ENCODE results near the gene IL12B.
A peak's percentile ranks its signal among the peaks of the same experiment; 100 is the strongest.

Gene IL12B

GRCh38 chr5:159318448-159318847, 11.8 kb downstream of the IL12B start:
- TF ChIP-seq CTCF (IDR thresholded peaks at IDR 0.05; ENCODE audit: low read depth, low read length, missing control alignments) = no peak
- DNase-seq (ENCODE audit: extremely low read depth, low read depth) = no peak
- H3K4me3 ChIP-seq (replicated peaks; ENCODE audit: low read depth, low read length) = no peak overlapping the region

DNA sequence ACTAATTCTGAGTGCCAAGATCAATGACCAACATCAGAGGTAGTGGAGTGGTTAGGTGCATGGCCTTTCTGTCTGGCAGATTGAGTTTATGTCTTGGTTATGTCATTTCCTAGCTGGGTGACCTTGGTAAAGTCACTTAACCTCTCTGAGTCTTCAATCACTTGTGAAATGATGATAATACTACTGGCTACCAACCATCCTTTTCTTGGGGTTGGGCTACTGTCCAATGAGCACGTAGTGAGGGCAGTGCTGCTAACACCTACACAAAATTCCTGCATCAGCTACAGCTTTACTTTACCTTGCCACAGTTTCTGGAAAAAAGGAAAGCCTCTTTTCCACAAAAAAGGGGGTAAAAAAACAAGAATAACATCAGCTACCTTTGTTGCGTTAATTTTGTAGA, 12.4 kb downstream of the IL12B start:
- DNase-seq (ENCODE audit: extremely low read depth, low read depth) = no peak
- no peak for TF ChIP-seq CTCF (IDR thresholded peaks at IDR 0.05; ENCODE audit: low read depth, low read length, missing control alignments)
- H3K4me3 ChIP-seq (replicated peaks; ENCODE audit: low read depth, low read length) = no peak overlapping the region

GRCh38 chr5:159316519-159317383, 13.5 kb downstream of the IL12B start:
- no peak overlapping the region for H3K4me3 ChIP-seq (replicated peaks; ENCODE audit: low read depth, low read length)
- TF ChIP-seq CTCF (IDR thresholded peaks at IDR 0.05; ENCODE audit: low read depth, low read length, missing control alignments) = peak; percentile 74
- DNase-seq (ENCODE audit: extremely low read depth, low read depth) = peak; percentile 22

DNA sequence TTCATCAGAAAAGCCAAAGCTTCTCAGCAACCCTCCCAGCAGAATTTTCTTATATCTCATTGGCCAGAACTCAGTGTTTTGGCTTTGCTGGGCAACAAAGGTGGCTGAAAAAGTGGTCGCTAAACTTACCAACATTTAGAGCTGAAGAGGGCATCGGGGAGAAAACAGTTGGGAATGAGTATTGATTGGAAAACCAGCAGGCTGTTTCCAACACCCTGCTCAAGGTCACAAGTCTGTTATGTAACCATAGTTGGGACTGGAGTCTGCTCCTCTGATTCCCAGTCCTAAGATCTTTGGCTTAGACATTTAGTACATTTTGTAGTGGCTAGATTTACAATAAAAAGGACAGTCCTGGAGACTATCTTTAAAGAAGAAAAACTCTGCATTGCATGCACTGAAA, 17.1 kb downstream of the IL12B start:
- H3K4me3 ChIP-seq (replicated peaks; ENCODE audit: low read depth, low read length) = no peak overlapping the region
- no peak for DNase-seq (ENCODE audit: extremely low read depth, low read depth)
- TF ChIP-seq CTCF (IDR thresholded peaks at IDR 0.05; ENCODE audit: low read depth, low read length, missing control alignments) = no peak

DNA sequence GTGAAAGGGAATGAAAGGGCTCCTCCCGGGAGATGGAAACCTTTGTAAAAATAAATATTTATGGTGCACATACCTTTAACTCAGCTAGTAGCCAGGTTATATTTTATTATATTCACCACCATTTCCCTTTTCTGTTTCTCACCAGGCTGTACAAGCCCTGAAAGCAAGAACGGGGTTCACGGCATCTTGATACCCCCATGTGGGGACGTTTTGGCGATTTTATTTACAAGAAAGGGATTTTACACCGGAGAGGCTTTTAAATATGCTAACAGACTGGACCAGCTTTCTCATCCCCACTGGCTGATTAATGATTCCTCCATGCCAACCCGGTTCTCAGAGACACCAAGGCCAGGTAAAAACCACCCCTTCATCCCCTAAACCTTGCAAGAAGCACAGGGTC, 19.2 kb downstream of the IL12B start:
- DNase-seq (ENCODE audit: extremely low read depth, low read depth) = no peak
- no peak for TF ChIP-seq CTCF (IDR thresholded peaks at IDR 0.05; ENCODE audit: low read depth, low read length, missing control alignments)
- H3K4me3 ChIP-seq (replicated peaks; ENCODE audit: low read depth, low read length) = no peak overlapping the region

GRCh38 chr5:159310511-159310910, 19.8 kb downstream of the IL12B start:
- no peak for TF ChIP-seq CTCF (IDR thresholded peaks at IDR 0.05; ENCODE audit: low read depth, low read length, missing control alignments)
- DNase-seq (ENCODE audit: extremely low read depth, low read depth) = no peak
- no peak overlapping the region for H3K4me3 ChIP-seq (replicated peaks; ENCODE audit: low read depth, low read length)
